ENCODE data around the gene GNG5. TPM values are rescaled to one million over a fixed set of nuclear protein-coding genes. Genes with fewer than 3 reads are reported as not detected.
"Not testable (repeated sequence)": the region's sequence is repeated elsewhere in the genome, so short reads cannot be mapped to it uniquely, and the experiment has no call there.

The GNG5 gene
- total RNA-seq, 2 experiments from 2014 or later: 128 to 132 TPM

DNA sequence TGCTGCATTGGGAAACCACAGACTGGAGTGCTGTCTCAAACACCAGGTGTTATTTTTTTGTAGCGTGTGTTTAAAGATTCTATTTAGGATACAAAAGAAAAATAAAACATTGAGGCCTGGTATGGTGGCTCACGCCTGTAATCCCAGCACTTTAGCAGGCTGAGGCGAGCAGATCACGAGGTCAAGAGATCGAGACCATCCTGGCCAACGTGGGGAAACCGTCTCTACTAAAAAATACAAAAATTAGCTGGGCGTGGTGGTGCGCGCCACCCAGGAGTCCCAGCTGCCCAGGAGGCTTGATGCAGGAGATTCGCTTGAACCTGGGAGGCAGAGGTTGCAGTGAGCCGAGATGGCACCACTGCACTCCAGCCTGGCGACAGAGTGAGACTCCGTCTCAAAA, 1.5 kb upstream of the GNG5 start:
- H3K4me3 Mint-ChIP-seq; CTCF ChIA-PET; H3K27me3 Mint-ChIP-seq (ENCODE audit: low read depth); H3K27ac Mint-ChIP-seq; DNase-seq: not testable (repeated sequence)
- peaks cover 20% of the 10 kb centered on the region for H3K36me3 Mint-ChIP-seq (ENCODE audit: low read depth)
- H3K4me1 Mint-ChIP-seq (ENCODE audit: low read depth): peaks cover 20% of the 10 kb centered on the region
- peaks cover 16% of the 10 kb centered on the region for H3K9me3 Mint-ChIP-seq
- intact Hi-C loops (cut with micrococcal nuclease): loop anchor here (2.0 to 10.0 kb wide), 4 partner anchors 73 to 694 kb away; partner anchors contain the start of genes MCOLN2 and SYDE2

DNA sequence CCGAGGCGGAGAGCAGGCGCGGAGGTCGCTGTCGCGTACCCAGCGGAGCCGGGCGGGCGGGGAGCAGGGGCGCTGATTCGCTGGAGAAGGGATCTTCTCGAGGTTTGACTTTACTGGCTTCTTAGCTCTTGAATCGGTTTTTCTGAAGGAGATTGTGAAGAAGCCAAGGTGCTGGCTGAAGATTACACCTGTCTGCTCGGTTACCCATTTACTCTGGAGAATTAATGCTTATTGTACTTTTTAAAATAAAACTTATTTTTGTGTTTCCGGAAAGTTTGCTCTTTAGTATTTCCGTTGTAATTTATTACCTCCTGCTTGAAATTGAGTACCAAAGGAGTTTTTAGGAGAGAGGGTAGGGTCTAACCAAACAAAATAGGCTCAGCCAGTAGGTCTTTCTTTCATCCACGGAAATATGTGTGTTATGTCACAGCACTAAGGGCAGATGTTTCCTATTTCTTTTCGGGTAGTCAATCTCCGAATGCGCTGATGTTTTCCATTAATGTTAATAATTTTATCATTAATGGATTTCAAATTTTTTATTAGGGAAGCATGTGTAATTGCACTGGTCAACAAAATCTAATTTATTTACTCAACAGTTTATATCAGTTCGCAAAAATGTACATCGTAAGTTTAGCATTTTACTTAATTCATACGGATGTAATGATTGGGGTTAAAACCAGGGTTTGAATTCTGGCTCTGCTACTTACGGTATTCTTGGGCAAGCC, 510 bp upstream of the GNG5 start:
- Mint-ChIP-seq H3K4me3 (peak overlapping the region; percentile 100), H3K4me1 (ENCODE audit: low read depth) (peaks cover 20% of the 10 kb centered on the region), H3K9me3 (peaks cover 16% of the 10 kb centered on the region), H3K36me3 (ENCODE audit: low read depth) (peaks cover 22% of the 10 kb centered on the region), H3K27me3 (ENCODE audit: low read depth) (no peaks in the 10 kb centered on the region), H3K27ac (peak overlapping the region; percentile 95)
- no peak for DNase-seq
- CTCF ChIA-PET: interaction anchor here (0.5 to 1.9 kb wide), 8 partner anchors 16 to 438 kb away, joined by 3 to 7 read pairs (median 4); no protein-coding TSS in a partner anchor
- intact Hi-C loops (cut with micrococcal nuclease): loop anchor here (1.0 to 10.0 kb wide), 12 partner anchors 28 to 768 kb away; partner anchors contain the start of genes MCOLN2, PRKACB, RPF1 and SSX2IP

DNA sequence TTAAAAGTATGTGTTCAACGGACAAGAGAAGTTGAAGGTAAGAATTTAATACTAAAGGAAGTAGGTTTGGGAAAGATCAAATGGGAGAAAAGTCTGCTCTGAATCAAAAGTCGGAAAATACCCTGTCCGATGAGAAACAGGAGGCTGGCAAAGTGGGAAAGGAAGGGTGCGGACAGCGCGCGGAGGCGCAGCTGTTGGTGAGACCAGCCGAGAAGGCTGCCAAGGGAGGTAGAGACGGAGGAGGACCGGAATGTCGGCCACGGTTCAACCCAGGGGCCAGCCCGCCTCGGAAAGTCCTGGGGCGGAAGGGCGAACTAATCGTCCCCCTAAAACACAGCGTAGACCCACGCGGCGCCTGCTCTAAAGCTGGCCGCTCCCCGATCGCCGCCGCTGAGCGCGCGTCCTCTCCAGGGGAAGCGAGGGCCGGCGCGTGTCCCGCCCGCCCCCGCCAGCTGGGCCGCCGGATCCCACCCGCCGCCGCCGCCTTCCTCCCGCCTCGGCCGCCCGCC, 834 bp downstream of the GNG5 start:
- Mint-ChIP-seq H3K4me3 (peak overlapping the region; percentile 100), H3K27ac (peak overlapping the region; percentile 98), H3K4me1 (ENCODE audit: low read depth) (peaks cover 30% of the 10 kb centered on the region), H3K27me3 (ENCODE audit: low read depth) (no peaks in the 10 kb centered on the region), H3K9me3 (peaks cover 14% of the 10 kb centered on the region), H3K36me3 (ENCODE audit: low read depth) (peaks cover 23% of the 10 kb centered on the region)
- intact Hi-C loops (cut with micrococcal nuclease): loop anchor here (1.0 to 10.0 kb wide), 13 partner anchors 26 to 770 kb away; partner anchors contain the start of genes MCOLN2, PRKACB, RPF1 and SSX2IP
- CTCF ChIA-PET: interaction anchor here (1.1 to 1.9 kb wide), 7 partner anchors 17 to 439 kb away, joined by 3 to 7 read pairs (median 4); no protein-coding TSS in a partner anchor
- DNase-seq: peak; percentile 31

DNA sequence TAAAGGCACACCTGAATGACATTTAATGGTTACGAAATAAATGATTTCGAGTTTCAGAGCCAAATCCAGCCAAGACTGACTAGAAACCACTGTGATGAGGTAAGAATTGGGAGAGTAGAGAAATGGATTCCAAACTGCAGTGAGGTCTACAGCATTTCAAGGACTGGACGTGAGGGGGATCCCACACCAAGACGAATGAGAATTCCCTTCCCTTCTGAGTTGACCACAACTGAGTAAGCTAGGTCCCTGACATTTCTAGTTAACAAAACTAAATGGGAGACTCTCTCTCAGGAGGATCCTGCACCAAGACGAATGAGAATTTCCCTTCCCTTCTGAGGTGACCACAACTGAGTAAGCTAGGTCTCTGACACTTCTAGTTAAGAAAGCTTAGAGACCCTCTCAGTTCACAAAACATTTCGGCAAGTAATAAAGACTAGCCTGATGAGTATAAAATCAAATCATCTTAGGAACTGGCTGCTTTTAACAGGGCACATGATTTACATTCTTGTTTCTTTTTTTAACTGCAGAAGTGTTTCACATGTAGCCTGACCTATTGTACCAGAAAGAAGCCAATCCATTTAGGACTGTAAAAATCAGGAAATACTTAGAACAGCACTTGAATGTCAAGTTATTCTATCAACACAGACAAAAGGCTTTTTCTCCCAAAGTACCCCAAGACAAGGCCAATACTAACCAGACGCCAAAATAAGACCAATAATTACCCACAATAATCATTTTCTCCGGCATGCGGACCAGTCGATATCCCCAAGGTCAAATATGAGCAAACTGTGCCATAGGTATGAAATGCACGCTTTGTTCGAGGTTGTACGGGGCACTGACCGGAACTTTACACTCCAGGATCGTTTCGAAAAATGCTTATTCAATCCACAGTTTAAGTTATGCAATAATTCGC, 1.5 kb downstream of the GNG5 start:
- Mint-ChIP-seq H3K36me3 (ENCODE audit: low read depth) (peaks cover 25% of the 10 kb centered on the region), H3K9me3 (peaks cover 9% of the 10 kb centered on the region), H3K27ac (peak overlapping the region; percentile 98), H3K4me1 (ENCODE audit: low read depth) (peaks cover 32% of the 10 kb centered on the region), H3K4me3 (peak overlapping the region; percentile 100), H3K27me3 (ENCODE audit: low read depth) (no peaks in the 10 kb centered on the region)
- intact Hi-C loops (cut with micrococcal nuclease): loop anchor here (1.0 to 10.0 kb wide), 4 partner anchors 207 to 697 kb away; partner anchors contain the start of genes MCOLN2 and SYDE2
- DNase-seq: peak; percentile 18
- CTCF ChIA-PET: interaction anchor here (0.7 to 2.2 kb wide), 8 partner anchors 24 to 361 kb away, joined by 3 to 7 read pairs (median 4); partner anchors contain the start of gene PRKACB

DNA sequence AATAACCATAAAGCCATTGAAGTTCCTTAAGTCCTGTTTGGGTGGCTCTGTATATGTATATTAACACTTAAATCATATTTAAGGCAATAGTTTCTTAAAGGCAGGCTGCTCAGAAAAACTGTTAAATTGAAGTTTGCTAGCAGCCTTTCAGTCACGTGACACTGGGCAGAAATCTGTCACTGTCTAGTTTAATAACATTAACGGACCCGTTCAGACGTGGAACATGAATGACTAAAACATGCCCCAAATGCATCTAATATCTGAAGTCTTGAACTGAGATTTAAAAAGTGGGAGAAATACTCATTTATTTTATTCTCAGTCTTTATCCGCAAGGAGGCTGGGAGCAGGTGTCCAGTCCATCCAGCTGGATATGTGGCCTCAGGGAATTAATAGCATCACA, 3.5 kb downstream of the GNG5 start:
- Mint-ChIP-seq H3K9me3 (no peaks in the 10 kb centered on the region), H3K27ac (peak overlapping the region; percentile 44), H3K27me3 (ENCODE audit: low read depth) (no peaks in the 10 kb centered on the region), H3K4me1 (ENCODE audit: low read depth) (peaks cover 38% of the 10 kb centered on the region), H3K4me3 (no peak overlapping the region), H3K36me3 (ENCODE audit: low read depth) (peaks cover 27% of the 10 kb centered on the region)
- intact Hi-C loops (cut with micrococcal nuclease): loop anchor here (10.0 kb wide), 1 partner anchor 492 kb away; the partner anchor contains the start of gene MCOLN2
- CTCF ChIA-PET: interaction anchor here (0.9 to 2.2 kb wide), 4 partner anchors 60 to 251 kb away, joined by 3 to 7 read pairs (median 4); no protein-coding TSS in a partner anchor
- no peak for DNase-seq

DNA sequence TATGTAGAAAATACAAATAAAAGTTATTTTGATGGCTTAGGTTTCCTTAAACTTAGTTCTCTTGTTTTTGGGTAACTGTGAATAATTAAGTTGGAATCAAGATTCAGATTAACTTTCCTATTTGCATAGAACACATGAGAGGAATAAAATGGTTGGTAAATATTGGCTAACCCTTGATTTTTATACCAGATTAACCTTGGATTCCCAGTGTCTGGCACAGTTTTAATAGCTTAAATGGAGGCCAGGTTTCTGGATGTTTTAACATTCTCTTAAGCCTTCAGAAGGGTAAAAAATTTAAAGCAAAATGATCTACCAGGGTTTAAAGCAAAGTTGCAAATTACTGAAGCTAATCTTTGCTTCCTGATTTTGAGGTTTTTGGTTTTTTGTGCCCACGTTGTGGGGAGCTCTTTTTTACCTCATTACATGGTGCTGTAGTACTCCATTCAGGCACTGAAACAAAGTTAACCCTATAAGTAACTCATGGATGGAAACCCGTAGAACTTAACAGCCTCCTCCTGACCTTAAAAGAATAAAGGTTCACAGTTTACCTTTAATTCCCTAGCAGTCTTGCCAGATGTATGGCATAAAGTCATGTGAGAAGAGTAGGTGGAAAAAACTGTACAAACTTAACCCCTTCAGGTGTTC, 8.6 kb downstream of the GNG5 start:
- H3K4me3 Mint-ChIP-seq: no peak overlapping the region
- DNase-seq: no peak
- intact Hi-C loops (cut with micrococcal nuclease): no loop called here
- peak overlapping the region; percentile 5 for H3K27ac Mint-ChIP-seq
- H3K27me3 Mint-ChIP-seq (ENCODE audit: low read depth): no peaks in the 10 kb centered on the region
- no peaks in the 10 kb centered on the region for H3K9me3 Mint-ChIP-seq
- peaks cover 34% of the 10 kb centered on the region for H3K36me3 Mint-ChIP-seq (ENCODE audit: low read depth)
- CTCF ChIA-PET: no interaction called here
- peaks cover 25% of the 10 kb centered on the region for H3K4me1 Mint-ChIP-seq (ENCODE audit: low read depth)

DNA sequence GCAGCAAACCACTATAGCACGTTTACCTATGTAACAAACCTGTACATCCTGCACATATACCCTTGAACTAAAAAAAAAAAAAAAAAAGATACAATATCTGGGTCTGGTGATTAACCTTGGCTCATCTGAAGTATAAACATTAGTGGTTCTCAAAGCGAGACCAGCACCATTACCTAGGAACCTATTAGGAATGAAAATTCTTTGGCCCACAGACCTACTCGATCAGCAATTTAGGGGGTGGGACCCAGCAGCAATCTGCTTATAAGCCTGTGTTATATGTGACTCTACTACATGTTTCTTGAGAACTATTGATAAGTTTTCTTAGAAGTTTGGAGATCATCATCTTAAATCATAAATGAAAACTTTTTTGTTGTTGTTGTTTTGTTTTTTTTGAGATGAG, 9.9 kb downstream of the GNG5 start:
- Mint-ChIP-seq H3K9me3 (no peaks in the 10 kb centered on the region), H3K4me1 (ENCODE audit: low read depth) (peaks cover 22% of the 10 kb centered on the region), H3K27me3 (ENCODE audit: low read depth) (no peaks in the 10 kb centered on the region), H3K27ac (no peak overlapping the region), H3K4me3 (no peak overlapping the region), H3K36me3 (ENCODE audit: low read depth) (peaks cover 35% of the 10 kb centered on the region)
- CTCF ChIA-PET: interaction anchor here (0.7 to 1.6 kb wide), 2 partner anchors 52 to 124 kb away, joined by 3 to 6 read pairs; no protein-coding TSS in a partner anchor
- intact Hi-C loops (cut with micrococcal nuclease): no loop called here
- no peak for DNase-seq

DNA sequence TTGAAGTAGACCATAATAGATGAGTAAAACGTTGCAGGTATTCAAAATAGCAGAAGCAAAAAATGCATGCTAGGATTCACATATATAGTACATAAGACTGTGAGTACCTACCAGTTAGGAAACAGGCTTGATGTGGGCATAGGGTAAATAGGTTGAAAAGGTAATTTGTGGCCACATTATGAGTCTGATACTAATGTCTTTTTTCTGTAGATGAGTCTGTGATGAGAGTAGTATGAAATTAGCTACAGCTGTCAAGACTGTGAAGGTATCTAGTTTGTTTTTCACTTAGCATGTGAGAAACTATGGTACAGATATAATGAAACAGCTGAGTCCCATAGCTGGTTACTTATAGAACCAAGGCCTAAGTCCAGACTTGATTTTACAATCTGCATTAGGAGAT, 12.6 kb downstream of the GNG5 start:
- no peaks in the 10 kb centered on the region for H3K9me3 Mint-ChIP-seq
- CTCF ChIA-PET: interaction anchor here (1.0 kb wide), 1 partner anchor 51 kb away, joined by 3 read pairs; no protein-coding TSS in a partner anchor
- no peaks in the 10 kb centered on the region for H3K27me3 Mint-ChIP-seq (ENCODE audit: low read depth)
- H3K27ac Mint-ChIP-seq: peak overlapping the region; percentile 20
- no peak overlapping the region for H3K4me3 Mint-ChIP-seq
- DNase-seq: no peak
- intact Hi-C loops (cut with micrococcal nuclease): no loop called here
- peaks cover 13% of the 10 kb centered on the region for H3K4me1 Mint-ChIP-seq (ENCODE audit: low read depth)
- peaks cover 36% of the 10 kb centered on the region for H3K36me3 Mint-ChIP-seq (ENCODE audit: low read depth)

DNA sequence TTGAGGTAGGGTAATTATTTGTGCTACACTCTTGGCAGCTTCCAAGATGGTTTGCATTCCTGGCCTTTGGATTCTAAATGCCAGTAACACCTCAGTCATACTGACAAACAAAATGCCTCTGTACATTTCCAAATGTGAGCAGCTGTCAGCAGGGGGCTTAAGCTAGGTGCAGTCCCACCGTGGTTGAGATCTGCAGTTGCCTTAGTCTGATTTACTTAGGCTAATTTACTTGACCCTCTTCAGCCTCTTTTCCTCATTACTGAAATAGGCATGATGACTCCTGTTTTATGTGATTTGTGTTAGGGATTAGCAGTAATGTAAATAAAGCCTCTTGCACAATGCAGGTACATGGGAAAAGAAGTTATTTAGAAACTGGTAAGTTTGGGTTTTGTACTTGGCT, 13.7 kb downstream of the GNG5 start:
- Mint-ChIP-seq H3K36me3 (ENCODE audit: low read depth) (peaks cover 31% of the 10 kb centered on the region), H3K27ac (no peak overlapping the region), H3K27me3 (ENCODE audit: low read depth) (no peaks in the 10 kb centered on the region), H3K9me3 (no peaks in the 10 kb centered on the region), H3K4me3 (no peak overlapping the region), H3K4me1 (ENCODE audit: low read depth) (peaks cover 10% of the 10 kb centered on the region)
- CTCF ChIA-PET: no interaction called here
- intact Hi-C loops (cut with micrococcal nuclease): no loop called here
- no peak for DNase-seq

DNA sequence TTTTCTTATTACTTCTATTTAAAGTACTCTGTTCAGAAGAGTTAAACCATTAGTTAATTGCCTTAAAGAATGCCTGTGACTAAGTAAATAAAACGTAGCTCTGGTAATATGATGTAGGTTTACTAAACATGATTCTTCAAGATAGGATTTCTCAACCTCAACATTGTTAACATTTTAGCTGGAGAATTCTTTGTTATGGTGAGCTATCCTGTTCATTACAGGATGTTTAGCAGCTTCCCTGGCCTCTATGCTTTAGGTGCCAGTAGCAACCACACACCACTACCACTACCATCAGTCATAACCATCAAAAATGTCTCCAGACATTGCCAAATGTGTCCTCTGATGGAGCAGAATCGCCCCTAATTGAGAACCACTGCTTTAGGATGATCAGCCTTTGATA, 16.6 kb downstream of the GNG5 start:
- CTCF ChIA-PET: interaction anchor here (0.7 to 1.2 kb wide), 3 partner anchors 10 to 298 kb away, joined by 3 to 5 read pairs (median 4); no protein-coding TSS in a partner anchor
- Mint-ChIP-seq H3K27ac (no peak overlapping the region), H3K4me1 (ENCODE audit: low read depth) (peaks cover 26% of the 10 kb centered on the region), H3K27me3 (ENCODE audit: low read depth) (no peaks in the 10 kb centered on the region), H3K36me3 (ENCODE audit: low read depth) (peaks cover 29% of the 10 kb centered on the region), H3K4me3 (no peak overlapping the region), H3K9me3 (no peaks in the 10 kb centered on the region)
- DNase-seq: no peak
- intact Hi-C loops (cut with micrococcal nuclease): no loop called here

DNA sequence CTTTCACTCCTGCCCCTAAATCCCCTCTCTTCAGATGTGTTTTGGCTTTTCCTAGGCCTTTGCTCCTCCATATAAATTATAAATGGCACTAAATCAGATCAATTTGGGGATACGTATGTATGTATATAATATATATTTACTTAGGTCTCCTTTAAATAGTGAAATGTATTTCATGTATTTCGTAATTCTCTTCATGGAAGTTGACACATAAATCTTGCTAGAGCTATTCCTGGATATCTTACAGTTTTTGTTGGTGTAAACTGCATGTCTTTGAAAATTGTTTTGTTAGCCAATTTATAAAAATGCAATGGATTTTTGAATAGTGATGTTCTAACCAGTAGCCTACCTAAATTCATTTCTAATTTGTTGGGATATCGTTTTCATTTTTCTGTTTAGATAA, 18.3 kb downstream of the GNG5 start:
- Mint-ChIP-seq H3K36me3 (ENCODE audit: low read depth) (peaks cover 39% of the 10 kb centered on the region), H3K4me3 (no peak overlapping the region), H3K4me1 (ENCODE audit: low read depth) (peaks cover 26% of the 10 kb centered on the region), H3K27me3 (ENCODE audit: low read depth) (no peaks in the 10 kb centered on the region), H3K27ac (no peak overlapping the region), H3K9me3 (no peaks in the 10 kb centered on the region)
- DNase-seq: no peak
- intact Hi-C loops (cut with micrococcal nuclease): no loop called here
- CTCF ChIA-PET: no interaction called here

All from activated naive CD4-positive, alpha-beta T cell treated with anti-CD3 and anti-CD28 coated beads for 36 hours (primary cell).